Measurements from ENCODE around the gene NADSYN1.

NADSYN1 gene

GRCh38 chr11:71548716-71549151 lies 95.7 kb downstream of the NADSYN1 start:
- no peak for DNase-seq (ENCODE audit: low spot score)
